K562 (cell line): Measurements from ENCODE around the gene ZNF689. TPM values are rescaled to one million over a fixed set of nuclear protein-coding genes. Genes with fewer than 3 reads are reported as not detected.

Experiments used
- CTCF ChIP-seq, 3 experiments: IDR thresholded peaks in 2 of 3; conservative IDR thresholded peaks in 1 of 3; 2 replicates each; pipeline ENCODE4 v1.5.1; 2011 to 2012; ENCODE audit warnings: low read length in 3 of 3, mild to moderate bottlenecking in 3 of 3, control low read depth in 2 of 3, improper control_type of control experiment in 1 of 3, inconsistent platforms in 1 of 3, low read depth in 1 of 3, mixed read lengths in 1 of 3, moderate library complexity in 1 of 3; ENCODE audit not compliant: insufficient read depth in 2 of 3
- CTCFL ChIP-seq: IDR thresholded peaks from 2 replicates; pipeline ENCODE4 v1.6.1; 2011; ENCODE audit warnings: borderline replicate concordance, low read depth, mild to moderate bottlenecking, moderate library complexity, low read length; ENCODE audit not compliant: insufficient read depth, poor library complexity, severe bottlenecking
- HES1 ChIP-seq: fragments of 450-650 bp; IDR thresholded peaks from 2 replicates; pipeline ENCODE4 v1.6.1; 2016; ENCODE audit warnings: low read depth, mild to moderate bottlenecking, moderate library complexity
- JUN ChIP-seq, 2 experiments: sonication (generic) in 1 of 2; formaldehyde crosslinking in 1 of 2; IDR thresholded peaks; 2 replicates each; pipeline versions ENCODE4 v1.6.1 to v1.8.0; 2012 to 2022; ENCODE audit warnings: borderline replicate concordance in 2 of 2, mild to moderate bottlenecking in 2 of 2, improper control_type of control experiment in 1 of 2, low read depth in 1 of 2, low read length in 1 of 2, missing genetic modification reagents in 1 of 2
- KLF16 ChIP-seq: IDR thresholded peaks from 2 replicates; pipeline ENCODE4 v1.6.1; 2016; ENCODE audit warnings: antibody characterized with exemption
- MYBL2 ChIP-seq, 2 experiments: fragments of 450-650 bp in 1 of 2; sonication (generic) in 1 of 2; formaldehyde crosslinking in 1 of 2; IDR thresholded peaks; 2 replicates each; pipeline versions ENCODE4 v1.6.1 to v1.8.1; 2017 to 2022; ENCODE audit warnings: borderline replicate concordance in 1 of 2, inconsistent platforms in 1 of 2, low read depth in 1 of 2, mild to moderate bottlenecking in 1 of 2, missing genetic modification reagents in 1 of 2, moderate library complexity in 1 of 2
- NFYB ChIP-seq: IDR thresholded peaks from 2 replicates; pipeline ENCODE4 v1.6.1; 2011; ENCODE audit warnings: mild to moderate bottlenecking, moderate library complexity; ENCODE audit not compliant: insufficient read length; ENCODE audit errors: extremely low read depth
- NR3C1 ChIP-seq: sonication (generic); formaldehyde crosslinking; IDR thresholded peaks from 2 replicates; pipeline ENCODE4 v1.8.1; 2022; ENCODE audit warnings: missing genetic modification reagents
- POU5F1 ChIP-seq: fragments of 150-350 bp; IDR thresholded peaks from 2 replicates; pipeline ENCODE4 v1.6.1; 2014; ENCODE audit warnings: borderline replicate concordance, low read length, low read depth, mild to moderate bottlenecking; ENCODE audit not compliant: partially characterized antibody
- RAD21 ChIP-seq, 2 experiments: fragments of 250-450 bp in 1 of 2; fragments of 450-650 bp in 1 of 2; sonication (Bioruptor Pico) in 1 of 2; formaldehyde crosslinking in 1 of 2; IDR thresholded peaks in 1 of 2; conservative IDR thresholded peaks in 1 of 2; 2 replicates each; pipeline versions ENCODE4 v1.4.0 to v1.8.0; 2020 to 2022; ENCODE audit warnings: mild to moderate bottlenecking in 2 of 2, moderate library complexity in 1 of 2
- SFPQ ChIP-seq: fragments of 200-400 bp; formaldehyde crosslinking; IDR thresholded peaks from 2 replicates; pipeline ENCODE4 v1.6.1; 2017; ENCODE audit warnings: mild to moderate bottlenecking, low read depth, low read length, moderate library complexity
- SMAD4 ChIP-seq: fragments of 250-450 bp; sonication (Bioruptor Pico); conservative IDR thresholded peaks from 2 replicates; pipeline ENCODE4 v1.8.0; 2021; ENCODE audit warnings: inconsistent platforms, mild to moderate bottlenecking, moderate library complexity
- TFAP4 ChIP-seq: sonication (generic); formaldehyde crosslinking; IDR thresholded peaks from 2 replicates; pipeline ENCODE4 v1.8.0; 2022; ENCODE audit warnings: missing genetic modification reagents, mild to moderate bottlenecking, moderate library complexity, borderline replicate concordance
- ZNF586 ChIP-seq: fragments of 450-650 bp; formaldehyde crosslinking; conservative IDR thresholded peaks from 2 replicates; pipeline ENCODE4 v1.4.0; 2020; ENCODE audit warnings: mild to moderate bottlenecking, moderate library complexity
- ZZZ3 ChIP-seq: fragments of 450-650 bp; IDR thresholded peaks from 2 replicates; pipeline ENCODE4 v1.6.1; 2016; ENCODE audit warnings: antibody characterized with exemption, mild to moderate bottlenecking, moderate library complexity
- polyA plus RNA-seq, 8 experiments: library from polyadenylated mRNA; depleted of rRNA in 4 of 8; stranded (reverse) in 5 of 8; unstranded in 3 of 8; fragments of >200 nt; fragmentation: Nextera tagmentation in 2 of 8; fragmentation: Illumina TruSeq in 1 of 8; extraction: Ambion mirVana in 2 of 8; extraction: Trizol in 1 of 8; gene quantifications; 2 replicates each; pipeline versions ENCODE4 v1.2.1 to v1.2.3, GENCODE V29; 2011 to 2014; ENCODE audit warnings: inconsistent platforms in 1 of 8, missing spikeins in 1 of 8
- total RNA-seq, 7 experiments: library from RNA; depleted of rRNA in 6 of 7; stranded (reverse); fragments of >200 nt in 6 of 7; fragmentation: Illumina TruSeq in 2 of 7; extraction: Trizol in 2 of 7; gene quantifications; 2 replicates each; pipeline versions ENCODE4 v1.2.1 to v1.2.3, GENCODE V29; 2011 to 2021; ENCODE audit warnings: low replicate concordance in 1 of 7

Gene ZNF689
- total and polyA plus RNA-seq, 9 of the 15 experiments (the other 6 are each of a cell fraction or from before 2014, with no cell fraction given) = 5.4 to 15.4 (median 10.8) TPM

GRCh38 chr16:30615358-30616091 is 5.3 kb upstream of the ZNF689 start (continued):
- TF ChIP-seq KLF16 (0 out of 2 replicates have a peak, but pooled peaks have one; percentile 7), CTCF (IDR thresholded peaks at IDR 0.05 in 2 of 3, conservative IDR thresholded peaks at IDR 0.05 in 1 of 3; ENCODE audit: insufficient read depth in 2 of 3, low read depth in 1 of 3, low read length in 3 of 3) (peak; percentile 56 to 75 (median 66)), RAD21 (CRISPR knock-in tag; conservative IDR thresholded peaks at IDR 0.05 in 1 of 2, IDR thresholded peaks at IDR 0.05 in 1 of 2) (peak; percentile 16 to 50; a peak in 2 of 4 replicates), CTCFL (peak; percentile 21), SFPQ (no peak), NFYB (no peak), TFAP4 (peak; percentile 25; the same call in 1 of the 2 replicates), HES1 (no peak), POU5F1 (no peak), MYBL2 (IDR thresholded peaks at IDR 0.05; ENCODE audit: low read depth) (no peak), MYBL2 (CRISPR knock-in tag; IDR thresholded peaks at IDR 0.05; ENCODE audit: borderline replicate concordance) (no peak), JUN (IDR thresholded peaks at IDR 0.05; ENCODE audit: borderline replicate concordance, low read depth, low read length) (no peak), JUN (CRISPR knock-in tag; IDR thresholded peaks at IDR 0.05; ENCODE audit: borderline replicate concordance) (no peak), ZNF586 (no peak), SMAD4 (CRISPR knock-in tag) (no peak), NR3C1 (no peak), ZZZ3 (no peak)
